Pancreas (tissue), 10 donors: ENCODE measurements around the gene MAP2K4. TPM values are rescaled to one million over a fixed set of nuclear protein-coding genes. Genes with fewer than 3 reads are reported as not detected.
A peak's percentile ranks its signal among the peaks of the same experiment; 100 is the strongest.
"Not testable (repeated sequence)": the region's sequence is repeated elsewhere in the genome, so short reads cannot be mapped to it uniquely, and the experiment has no call there.

Experiments
- ATAC-seq, 4 donors: fragments of 200-7000 bp; cut with Tn5 transposase; one replicate each; pipeline versions ENCODE4 v1.8.0 to v1.9.1; 2020; ENCODE audit warnings: mild to moderate bottlenecking in 4 of 4, moderate library complexity in 4 of 4
- DNase-seq, 6 donors: peaks; one replicate each; pipeline ENCODE4 v3.0.0-alpha.2; 2020
- FAIRE-seq: peaks from 2 replicates; lab custom pipeline; 2012; peaks lifted over from hg19 to GRCh38; lab: Jason Lieb, UNC
- H3K27ac ChIP-seq, 4 donors: fragments of 200-600 bp; sonication (generic); 1 replicate in 3 of 4; 2 replicates in 1 of 4; pipeline versions ENCODE4 v1.5.0 to v1.8.0; 2020
- H3K27me3 ChIP-seq, 4 donors: fragments of 200-600 bp; one replicate each; pipeline ENCODE4 v1.8.0; 2021
- H3K36me3 ChIP-seq, 3 donors: fragments of 200-600 bp; sonication (generic) in 1 of 3; one replicate each; pipeline versions ENCODE4 v1.5.0 to v1.8.0; 2020 to 2021
- H3K4me1 ChIP-seq, 3 donors: fragments of 200-600 bp; one replicate each; pipeline ENCODE4 v1.8.0; 2021
- H3K4me3 ChIP-seq, 4 donors: fragments of 200-600 bp; sonication (generic) in 2 of 4; one replicate each; pipeline versions ENCODE4 v1.5.0 to v1.8.0; 2020 to 2021
- H3K9me3 ChIP-seq, 4 donors: fragments of 200-600 bp; one replicate each; pipeline ENCODE4 v1.8.0; 2021
- CTCF ChIP-seq, 4 donors: fragments of 200-600 bp; sonication (generic) in 3 of 4; IDR thresholded peaks; one replicate each; pipeline versions ENCODE4 v1.5.0 to v1.8.0; 2021; ENCODE audit warnings: antibody characterized with exemption in 4 of 4
- WGBS, 2 donors: extraction: QIAGEN DNeasy Blood & Tissue Kit; methylation state at CpG; one replicate each; pipeline ENCODE4 v1.1.7; 2013; 5-methylcytosine and 5-hydroxymethylcytosine counted together
- intact Hi-C, 3 donors: fragments of 100-400 bp; cut with DNase I; formaldehyde crosslinking; loops; one replicate each; pipeline versions ENCODE4 v1.11.1 to v1.14.2; 2022
- polyA plus RNA-seq, 2 donors: library from polyadenylated mRNA; stranded (reverse); fragments of 200-250 nt; gene quantifications; one replicate each; pipeline ENCODE4 v1.2.3, GENCODE V29; 2013
- total RNA-seq, 6 donors: library from RNA; stranded (reverse); fragmentation: NEBNext Ultra II Directional in 4 of 6; extraction: Animal tissue kit (Norgen Biotek cat#: 25700) in 4 of 6; gene quantifications; one replicate each; pipeline versions ENCODE4 v1.2.1 to v1.2.4, GENCODE V29; 2021 to 2023
- donor health status: healthy with polysubstance abuse.
- donor health status: DM: no; HTN: no; CAD: no; lungs with moderate emphysema.
- donor health status: DM: no; HTN: no; CAD: no.
- donor health status: control.
- donor health status: control.
- donor health status: Bipolar disorder and iron deficiency.
- donor health status: DM: yes; HTN: yes; CAD: no.
- donor health status: DM: no; HTN: no; CAD: no.
- donor health status: DM: no; HTN: no; CAD: no.
- donor health status: DM: yes; HTN: yes; CAD: no.

Gene MAP2K4
- 10 to 100 TPM; 11.5 to 20.4 (median 14.3) TPM for total RNA-seq
- 10 to 100 TPM in 1 of 2 donors, 1 to 10 TPM in 1; 4.9 to 10.7 TPM for polyA plus RNA-seq

- no peak for TF ChIP-seq CTCF (IDR thresholded peaks at IDR 0.05)
- H3K36me3 ChIP-seq, result no peaks in the 10 kb centered on the region
- intact Hi-C loops, result no loop called here
- no peaks in the 10 kb centered on the region for H3K9me3 ChIP-seq
- H3K27me3 ChIP-seq, result no peaks in the 10 kb centered on the region
- 0 to 1% methylated on average over 87 to 123 of the region's 123 CpGs for WGBS, 2 donors
- peaks cover 0 to 30% (median 8%) of the 10 kb centered on the region in 3 donors for H3K4me1 ChIP-seq
- ATAC-seq, result peak; percentile 99 to 100 (median 100)
- peak; percentile 88 to 99 (median 96) for DNase-seq
- FAIRE-seq, result no peak
- H3K4me3 ChIP-seq, result peak within 1 kb of the TSS; percentile 83 to 99 (median 94)
- H3K27ac ChIP-seq, result peak within 1 kb of the TSS; percentile 70 to 86 (median 84)
Measured at GRCh38 chr17:12020642-12021622, at the start of gene MAP2K4. Gene MAP2K4 (plus strand): TSS chr17:12020877. CDS start chr17:12020887, 10 bp downstream.

- H3K9me3 ChIP-seq, intact Hi-C loops, H3K27ac ChIP-seq, H3K27me3 ChIP-seq, DNase-seq, H3K4me3 ChIP-seq, FAIRE-seq, H3K36me3 ChIP-seq, H3K4me1 ChIP-seq, ATAC-seq: not testable (repeated sequence)
- WGBS, 2 donors, result 92 to 97% methylated on average over 19 of the region's 19 CpGs
Measured at GRCh38 chr17:11972741-11973140, 47.9 kb upstream of the MAP2K4 start.

GRCh38 chr17:11979795-11980194 lies 40.9 kb upstream of the MAP2K4 start:
- H3K27ac ChIP-seq, result no peak overlapping the region
- DNase-seq (no peak), ATAC-seq (no peak), FAIRE-seq (no peak)
- WGBS, 2 donors, result 89 to 92% methylated on average over 3 of the region's 3 CpGs
- no peaks in the 10 kb centered on the region for H3K4me1 ChIP-seq
- no peaks in the 10 kb centered on the region for H3K27me3 ChIP-seq
- intact Hi-C loops, result loop anchor here in 1 of 3 donors (10.0 kb wide), 1 partner anchor 1105 kb away; no protein-coding TSS in a partner anchor
- H3K4me3 ChIP-seq, result no peak overlapping the region
- peaks cover 0 to 11% (median 6%) of the 10 kb centered on the region in 3 donors for H3K36me3 ChIP-seq
- H3K9me3 ChIP-seq, result no peaks in the 10 kb centered on the region
- TF ChIP-seq CTCF (IDR thresholded peaks at IDR 0.05), result no peak

- Histone ChIP-seq H3K4me3 (no peak overlapping the region), H3K4me1 (no peaks in the 10 kb centered on the region), H3K27me3 (no peaks in the 10 kb centered on the region), H3K9me3 (no peaks in the 10 kb centered on the region), H3K36me3 (peaks cover 0 to 11% (median 6%) of the 10 kb centered on the region in 3 donors), H3K27ac (no peak overlapping the region)
- FAIRE-seq (no peak), DNase-seq (no peak), ATAC-seq (no peak)
- no peak for TF ChIP-seq CTCF (IDR thresholded peaks at IDR 0.05)
- 66 to 82% methylated on average over 2 of the region's 2 CpGs for WGBS, 2 donors
- intact Hi-C loops, result loop anchor here in 1 of 3 donors (10.0 kb wide), 1 partner anchor 1106 kb away; no protein-coding TSS in a partner anchor
Measured at GRCh38 chr17:11980813-11981212, 39.9 kb upstream of the MAP2K4 start.

- H3K4me3 ChIP-seq, result no peak overlapping the region
- no peak for FAIRE-seq
- peaks cover 0 to 11% (median 6%) of the 10 kb centered on the region in 3 donors for H3K36me3 ChIP-seq
- H3K27ac ChIP-seq, result no peak overlapping the region
- ATAC-seq, result no peak
- TF ChIP-seq CTCF (IDR thresholded peaks at IDR 0.05), result no peak
- H3K4me1 ChIP-seq, result no peaks in the 10 kb centered on the region
- intact Hi-C loops, result loop anchor here in 1 of 3 donors (10.0 kb wide), 1 partner anchor 1107 kb away; no protein-coding TSS in a partner anchor
- H3K27me3 ChIP-seq, result no peaks in the 10 kb centered on the region
- WGBS, 2 donors, result 93 to 95% methylated on average over 4 of the region's 4 CpGs
- no peaks in the 10 kb centered on the region for H3K9me3 ChIP-seq
- DNase-seq, result no peak
Measured at GRCh38 chr17:11981862-11982261, 38.8 kb upstream of the MAP2K4 start.
